Stimulated activated naive CD4-positive, alpha-beta T cell (primary cell): ENCODE results near the gene SNRNP48.

Source experiments
- DNase-seq, 6 experiments: peaks; one replicate each; lab custom pipeline; 2025; lab: John Stamatoyannopoulos, UW

SNRNP48 gene

DNA sequence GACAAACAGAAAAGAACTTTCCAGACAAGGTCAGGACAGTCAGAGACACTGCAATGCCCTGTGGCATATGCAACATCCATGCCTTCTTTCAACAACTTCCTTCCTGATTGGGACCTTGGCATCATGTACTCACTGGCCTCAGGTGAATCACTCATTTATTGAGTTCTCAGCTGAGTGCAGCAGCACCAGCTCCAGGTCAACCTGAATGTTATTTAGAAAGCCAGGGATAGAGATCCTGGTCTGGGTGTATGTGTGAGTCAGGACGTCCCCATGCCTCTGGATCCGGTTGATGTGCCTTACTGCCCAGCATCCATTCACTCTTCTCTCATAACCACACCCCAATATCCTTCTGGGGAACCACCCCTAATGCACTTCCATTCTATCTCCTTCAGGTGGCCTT lies 54.4 kb downstream of the SNRNP48 start:
- DNase-seq: no peak

DNA sequence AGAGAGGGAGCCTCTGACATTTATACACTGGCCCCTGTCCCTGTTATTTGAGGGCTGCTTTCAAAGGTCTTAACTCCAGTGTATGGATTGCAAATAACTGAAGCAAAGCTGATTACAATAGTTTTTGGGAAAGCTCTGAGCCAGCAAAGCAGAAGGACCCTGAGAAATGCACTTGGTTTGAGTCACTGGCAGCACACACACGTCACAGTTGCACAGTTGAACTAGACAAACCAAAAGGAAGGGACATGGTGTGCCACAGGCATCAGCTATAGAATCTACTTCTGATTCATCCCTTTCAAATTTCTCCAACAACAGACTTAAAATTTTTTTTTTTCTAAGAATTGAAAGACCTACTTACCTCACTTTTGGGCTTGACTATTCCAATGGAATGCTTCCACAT lies 56.4 kb downstream of the SNRNP48 start:
- DNase-seq: no peak

DNA sequence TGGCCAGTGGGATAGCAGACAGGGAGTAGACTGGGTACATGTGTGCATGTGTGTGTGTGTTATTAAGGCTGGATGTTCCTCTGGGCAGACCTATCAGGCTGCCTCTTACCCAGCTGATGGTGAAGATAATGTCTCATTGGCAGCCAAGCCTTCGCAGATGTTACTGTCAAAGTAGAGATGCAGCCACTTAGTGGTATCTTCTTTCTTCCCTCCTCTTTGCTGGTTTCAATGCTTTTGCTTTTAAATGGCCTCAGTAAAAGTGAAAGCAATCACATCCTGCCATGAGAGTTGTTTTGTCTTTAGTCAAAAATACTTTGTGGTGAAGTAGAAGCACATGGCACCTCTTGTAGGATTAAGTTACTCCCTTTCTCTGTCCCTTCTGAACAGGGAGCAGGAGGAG lies 57.5 kb downstream of the SNRNP48 start:
- DNase-seq: no peak

GRCh38 chr6:7649037-7649810 lies 59.2 kb downstream of the SNRNP48 start:
- DNase-seq: no peak

DNA sequence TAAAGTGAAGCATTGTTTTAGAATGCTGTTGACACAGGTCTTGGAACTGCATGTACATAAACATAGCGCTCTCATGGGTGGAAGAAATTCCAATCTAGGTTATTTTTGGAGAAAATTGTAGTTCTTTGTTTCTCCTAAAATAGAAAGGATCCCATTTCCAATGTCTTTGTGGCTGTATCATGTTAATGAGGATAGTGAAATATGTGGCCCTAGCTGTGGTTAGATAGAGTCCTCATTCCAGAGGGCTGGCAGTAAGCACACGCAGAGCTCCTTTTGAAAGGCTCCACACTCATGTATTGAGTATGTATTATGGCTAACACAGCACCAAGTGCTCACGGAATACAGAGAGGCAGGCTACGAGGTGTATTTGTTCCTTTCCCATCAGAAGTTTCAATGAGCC lies 60.9 kb downstream of the SNRNP48 start:
- DNase-seq: no peak

- DNase-seq: no peak
Observed at GRCh38 chr6:7652957-7653356, 63.0 kb downstream of the SNRNP48 start.

DNA sequence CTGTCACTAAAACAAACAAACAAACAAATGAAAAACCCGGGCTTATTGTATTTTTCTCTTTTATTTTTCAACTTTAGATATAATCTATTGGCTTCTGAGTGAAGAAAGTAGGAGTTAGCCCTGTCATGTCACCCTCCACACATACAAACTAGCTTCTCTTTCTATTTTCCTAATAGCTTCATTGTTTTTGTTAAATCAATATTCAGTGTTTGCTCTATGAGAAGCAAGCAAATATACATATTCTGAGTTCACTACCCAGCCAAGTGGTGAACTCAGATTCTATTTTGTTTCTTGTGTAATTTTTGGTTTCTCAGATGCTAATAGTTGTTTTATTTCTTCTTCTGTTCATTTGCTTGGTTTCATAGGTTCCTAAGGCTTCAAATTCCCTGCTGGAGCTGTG lies 66.4 kb downstream of the SNRNP48 start:
- DNase-seq: no peak

GRCh38 chr6:7658543-7658942 lies 68.5 kb downstream of the SNRNP48 start:
- DNase-seq: no peak

GRCh38 chr6:7661364-7661763 lies 71.4 kb downstream of the SNRNP48 start:
- DNase-seq: no peak
